Dedifferentiated amniotic fluid mesenchymal stem cell (primary cell): Measurements from ENCODE around the gene BCL11B.

Experiments
- DNase-seq: peaks from one replicate; pipeline ENCODE4 v3.0.0-alpha.2; 2016; ENCODE audit errors: extremely low spot score

Gene BCL11B

DNA sequence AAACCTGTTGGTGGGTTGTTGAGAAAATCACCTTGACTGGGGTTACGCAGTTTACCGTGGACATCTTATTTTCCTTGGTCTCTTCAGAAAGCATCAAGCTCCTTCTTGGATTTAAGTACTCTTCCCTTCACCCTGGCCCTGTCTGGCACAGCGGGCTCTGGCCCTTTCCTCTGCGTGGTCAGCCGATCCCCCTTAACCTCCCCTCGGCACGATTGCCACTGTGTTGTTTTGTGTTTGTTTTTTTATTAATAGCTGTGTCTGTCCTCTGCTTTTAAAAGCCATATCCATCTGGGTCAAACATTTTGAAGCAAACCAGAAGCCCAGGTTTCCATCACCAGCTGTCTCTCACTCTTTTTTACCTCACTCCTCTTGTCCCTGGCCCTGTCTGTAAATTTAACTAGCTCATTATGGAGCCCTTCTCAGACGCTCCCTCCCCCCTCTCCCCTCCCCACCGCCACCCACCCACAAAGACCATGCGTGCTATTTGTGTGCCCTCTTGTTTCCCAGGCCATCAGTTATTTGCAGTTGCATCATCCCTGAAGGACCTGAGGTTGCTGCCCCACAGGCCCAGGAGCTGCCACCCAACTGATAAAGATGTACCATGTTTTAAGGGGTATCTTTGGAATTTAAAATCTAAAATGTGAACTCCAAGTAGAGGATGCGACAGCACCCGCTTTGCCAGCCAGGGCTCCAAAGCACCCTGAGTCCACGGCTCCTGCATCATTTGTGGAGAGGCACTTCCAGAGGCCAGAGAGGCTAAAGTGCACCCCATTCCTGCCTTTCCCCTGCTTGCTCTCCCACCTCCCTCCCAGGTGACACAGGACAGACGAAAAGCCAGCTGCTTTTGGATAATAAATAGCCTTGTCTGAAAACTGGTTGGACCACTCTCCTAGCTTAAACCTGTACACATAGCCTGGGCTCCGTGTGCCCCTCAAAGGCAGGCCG, 3.9 kb downstream of the BCL11B start:
- no peak for DNase-seq

DNA sequence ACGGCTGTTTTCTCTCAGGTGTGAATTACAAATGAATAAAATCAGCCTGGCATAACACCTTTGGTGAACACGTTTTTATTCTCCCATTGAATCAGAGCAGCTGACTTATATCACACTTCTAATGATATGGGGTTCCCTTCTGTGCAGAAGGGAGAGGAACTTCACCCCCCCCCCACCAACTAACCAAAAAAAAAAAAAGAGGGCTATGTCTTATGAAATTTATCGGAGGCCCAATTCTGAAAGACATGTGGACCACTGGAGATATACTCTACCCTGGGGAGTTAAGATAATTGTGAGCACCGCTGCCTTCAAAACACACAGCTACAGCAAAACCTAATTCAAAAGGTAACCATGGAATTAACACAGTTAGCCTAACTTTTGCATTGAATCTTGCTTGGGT, 4.6 kb downstream of the BCL11B start:
- no peak for DNase-seq

DNA sequence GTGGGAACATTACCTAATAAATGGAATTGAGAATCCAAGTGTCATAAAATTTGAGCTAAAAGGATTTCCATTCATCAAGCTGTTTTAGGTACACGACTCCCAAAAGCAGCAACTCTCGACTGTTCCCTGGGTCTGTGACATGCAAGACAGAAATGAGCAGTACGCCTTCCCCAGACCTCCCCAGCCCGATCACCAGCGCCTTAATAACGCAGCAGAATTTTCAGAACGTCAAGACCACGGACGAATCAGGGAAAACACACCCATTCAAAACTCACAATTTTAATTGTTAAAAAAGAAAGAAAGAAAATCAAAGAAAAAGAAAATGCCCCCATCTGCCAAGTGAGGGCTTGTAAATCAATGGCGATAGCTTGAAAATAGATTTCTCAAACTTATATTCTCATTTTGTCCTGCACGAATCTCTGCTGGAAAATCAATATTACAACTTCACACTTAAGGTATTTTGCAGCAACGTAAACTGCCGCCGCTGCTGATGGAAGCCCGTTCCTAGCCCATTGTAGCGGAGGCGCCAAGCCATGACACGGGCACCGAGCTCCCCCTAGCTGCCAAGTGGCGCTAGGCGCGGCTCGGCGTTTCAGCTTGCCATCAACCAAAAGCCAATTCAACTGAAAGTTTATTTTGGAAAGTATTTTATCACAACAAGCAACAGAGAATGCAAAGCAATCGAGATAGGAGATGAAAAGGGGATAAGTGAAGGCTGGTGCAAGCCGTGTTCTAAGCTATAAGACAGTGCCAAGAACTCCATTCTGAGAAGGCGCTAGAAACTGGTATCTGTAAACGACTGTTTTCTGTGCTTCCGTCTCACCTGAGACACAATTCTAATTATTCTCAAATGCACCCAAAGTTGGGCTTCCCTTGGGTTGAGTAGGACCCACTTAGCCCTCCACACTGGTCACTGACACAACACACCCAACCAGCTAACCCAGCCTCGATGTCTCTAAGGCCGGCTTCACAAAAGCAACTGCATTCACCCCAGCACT, 5.5 kb downstream of the BCL11B start:
- DNase-seq, result peak; percentile 57

DNA sequence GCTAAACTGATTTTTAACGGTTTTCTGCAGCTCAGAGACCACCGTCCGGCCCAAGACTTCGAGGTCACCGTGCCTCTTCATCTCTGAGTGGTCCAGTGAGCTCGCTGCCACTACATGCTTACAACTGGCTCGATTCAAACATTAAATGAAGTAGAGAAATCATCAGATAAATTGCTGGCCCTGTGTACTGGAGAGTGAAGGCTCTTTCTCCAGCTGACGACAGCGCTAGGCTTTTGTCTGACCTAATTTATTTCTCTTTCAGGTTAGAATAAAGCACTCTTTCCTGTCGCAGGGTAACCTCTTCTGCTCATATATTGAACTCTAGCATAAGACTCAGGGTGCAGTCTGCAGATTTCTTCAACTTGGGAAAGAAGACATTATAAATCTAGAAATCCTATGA, 6.4 kb downstream of the BCL11B start:
- DNase-seq, result no peak

DNA sequence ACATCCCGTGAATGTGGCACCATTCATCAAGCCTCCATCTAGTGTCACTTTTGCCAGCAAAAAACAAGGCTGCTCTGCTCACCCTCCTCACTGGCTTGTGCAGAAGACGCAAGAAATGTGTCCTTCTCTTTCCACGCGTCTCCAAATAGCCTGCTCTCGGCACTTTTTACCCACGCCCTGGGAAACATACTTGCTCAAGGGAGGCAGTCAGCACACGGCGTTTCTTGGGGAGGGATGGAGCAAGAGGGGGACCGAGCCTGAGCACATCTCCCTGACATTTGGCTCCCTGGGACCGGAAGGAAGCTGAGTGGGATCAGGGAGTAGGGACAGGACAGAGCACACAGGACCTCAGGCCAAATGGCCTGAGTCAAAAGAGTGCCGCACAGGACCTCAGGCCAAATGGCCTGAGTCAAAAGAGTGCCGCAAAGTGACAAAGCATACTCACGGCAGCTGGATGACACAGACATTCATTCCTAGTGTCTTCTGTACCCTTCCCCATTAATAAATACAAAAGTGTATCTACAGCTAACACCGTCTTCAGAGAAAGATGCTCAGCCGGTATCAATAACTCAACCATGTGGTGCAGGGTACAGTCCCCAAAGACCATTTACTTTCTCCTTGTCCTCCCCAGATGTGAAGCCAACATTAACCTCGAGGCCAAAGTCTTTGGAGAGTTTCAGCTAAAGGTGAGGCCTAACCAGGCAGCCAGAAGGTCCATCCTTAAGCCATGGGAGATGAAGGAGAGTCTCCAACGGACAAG, 7.1 kb downstream of the BCL11B start:
- no peak for DNase-seq

DNA sequence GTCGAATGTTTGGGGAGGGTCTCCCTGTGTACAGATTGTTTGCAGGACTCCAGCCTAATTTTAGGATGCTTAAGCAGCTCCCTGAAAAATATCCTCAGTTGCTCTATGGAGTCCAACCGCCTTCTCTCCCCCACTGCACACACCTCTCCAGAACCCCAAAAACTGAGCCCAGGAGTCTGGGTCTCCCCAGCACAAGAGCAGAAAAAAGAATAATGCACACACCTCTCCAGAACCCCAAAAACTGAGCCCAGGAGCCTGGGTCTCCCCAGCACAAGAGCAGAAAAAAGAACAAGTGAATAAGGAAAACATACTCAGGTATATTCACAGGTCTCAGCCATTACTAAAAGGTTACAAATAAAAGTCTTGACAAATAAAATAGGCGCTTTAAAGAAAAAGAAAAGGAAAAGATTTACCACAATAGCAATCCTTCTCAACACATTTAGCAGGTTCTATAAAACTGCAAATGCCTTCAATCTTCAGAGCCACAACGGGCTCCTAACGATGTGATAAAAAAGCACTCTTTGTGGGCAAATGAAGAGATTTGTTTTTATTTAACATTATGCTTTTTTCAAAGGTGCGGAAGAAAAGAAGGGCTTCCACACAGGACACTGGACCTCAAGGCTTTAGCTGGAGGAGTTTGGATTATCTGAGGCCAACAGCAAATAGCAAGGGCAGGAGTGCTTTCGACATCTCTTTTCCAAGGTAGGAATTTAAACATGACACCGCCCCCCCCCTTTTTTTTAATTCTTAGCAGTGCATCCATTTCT, 8.2 kb downstream of the BCL11B start:
- DNase-seq, result no peak

DNA sequence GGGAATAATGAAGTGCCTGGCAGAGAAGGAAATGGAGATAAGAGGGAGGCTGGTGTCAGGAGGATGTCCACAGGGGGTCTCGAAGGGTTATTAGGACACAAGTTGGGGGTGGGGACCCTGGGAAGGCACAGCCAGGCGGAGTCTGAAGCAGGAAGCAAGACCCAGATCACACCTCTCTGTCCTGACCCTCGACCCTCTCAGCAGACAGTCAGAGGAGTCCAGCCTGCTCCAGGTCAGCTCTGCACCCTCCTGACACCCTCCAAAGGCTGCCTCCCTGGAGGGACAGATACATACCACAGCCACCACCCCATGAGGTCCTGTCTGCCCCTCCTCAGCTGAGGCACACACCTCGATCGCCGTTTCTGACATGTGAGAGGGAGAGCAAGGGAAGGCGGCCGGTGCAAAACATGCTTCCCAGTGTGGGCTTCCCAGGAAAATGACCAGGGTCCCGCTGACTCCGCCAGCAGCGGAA, 9.0 kb downstream of the BCL11B start:
- DNase-seq, result no peak

DNA sequence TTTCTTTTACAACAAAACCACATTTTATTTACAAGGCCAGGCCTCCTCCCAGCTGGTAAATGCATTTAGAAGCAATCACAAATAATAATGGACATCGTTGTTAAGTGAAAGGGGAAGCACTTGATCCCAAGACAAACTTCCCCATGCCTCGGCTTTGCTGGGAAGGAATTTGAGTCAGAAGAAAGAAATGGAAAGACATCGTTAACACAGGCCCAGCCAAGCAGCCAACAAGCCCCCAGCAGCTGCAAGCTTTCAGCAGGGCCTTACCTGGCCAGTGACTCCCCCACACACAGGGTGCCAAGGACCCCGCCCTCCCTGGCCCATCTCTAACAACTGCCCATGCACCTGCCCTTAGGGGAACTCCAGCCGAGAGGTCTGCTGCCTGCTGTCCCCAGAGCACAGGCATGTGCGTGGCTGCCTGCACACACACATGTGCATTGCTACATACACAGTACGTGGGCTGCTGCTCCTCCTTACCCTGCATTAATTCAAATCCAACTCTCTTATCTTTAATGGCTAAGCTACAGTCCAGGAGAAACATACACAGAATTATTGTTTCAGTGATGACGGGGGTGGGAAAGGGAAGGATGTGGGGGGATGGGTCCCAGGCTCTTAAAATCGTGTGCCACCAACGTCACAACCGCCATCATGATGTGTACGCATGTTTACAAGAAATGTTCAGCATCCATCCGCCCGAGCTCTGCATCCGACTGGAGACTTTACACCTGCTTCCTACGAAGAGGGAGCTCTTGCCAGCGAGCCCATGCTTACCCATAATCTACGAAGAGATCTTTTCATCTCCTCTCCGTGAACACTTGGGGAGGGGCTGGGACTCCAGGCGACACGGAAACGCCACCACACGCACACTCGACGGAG, 9.8 kb downstream of the BCL11B start:
- DNase-seq, result no peak

DNA sequence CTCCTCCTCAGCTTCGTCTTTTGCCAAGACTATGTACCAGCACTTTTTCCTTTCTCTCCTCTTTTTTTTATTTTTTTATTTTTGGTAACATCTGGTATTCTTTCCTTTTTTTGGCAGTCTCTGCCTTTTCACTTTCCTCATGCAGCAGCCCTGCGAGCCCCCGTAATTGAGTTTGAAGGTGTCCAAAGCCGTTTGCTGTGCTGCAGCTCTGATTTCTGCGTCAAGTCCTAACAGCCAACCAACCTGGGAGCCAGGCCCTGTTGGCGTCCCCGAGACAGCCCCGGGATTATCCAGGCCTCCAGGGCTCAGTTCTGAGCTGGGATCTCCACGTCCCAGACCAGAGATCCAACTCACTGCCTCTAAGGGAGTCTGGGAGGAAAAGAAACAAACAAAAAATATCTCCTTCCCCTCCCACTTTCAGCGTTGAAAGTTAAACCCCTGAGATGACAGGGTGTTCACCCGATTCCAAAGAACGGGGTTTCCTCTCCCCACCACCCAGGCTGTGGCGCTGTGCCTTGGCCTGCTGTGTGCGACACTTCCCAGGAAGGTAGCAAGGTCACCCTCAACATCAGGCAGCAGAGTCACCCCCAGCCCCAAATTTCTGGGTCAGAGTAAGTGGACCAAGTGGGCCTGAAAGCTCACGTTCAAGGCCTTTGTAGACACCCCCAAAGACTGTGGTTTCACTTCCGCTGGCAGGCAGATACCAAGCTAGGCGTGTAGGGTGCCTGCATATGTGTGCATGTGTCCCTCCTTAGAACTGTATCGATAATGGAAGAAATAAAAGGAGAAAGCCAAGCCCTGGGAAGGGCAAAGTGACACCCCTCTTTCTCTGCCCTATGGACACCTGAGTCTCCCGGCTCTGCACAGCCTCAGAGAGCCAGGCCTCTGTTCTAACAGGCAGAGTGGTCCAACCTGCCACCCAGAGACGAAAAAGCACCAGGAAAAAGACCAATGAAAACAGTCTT, 11.1 kb downstream of the BCL11B start:
- DNase-seq, result no peak

DNA sequence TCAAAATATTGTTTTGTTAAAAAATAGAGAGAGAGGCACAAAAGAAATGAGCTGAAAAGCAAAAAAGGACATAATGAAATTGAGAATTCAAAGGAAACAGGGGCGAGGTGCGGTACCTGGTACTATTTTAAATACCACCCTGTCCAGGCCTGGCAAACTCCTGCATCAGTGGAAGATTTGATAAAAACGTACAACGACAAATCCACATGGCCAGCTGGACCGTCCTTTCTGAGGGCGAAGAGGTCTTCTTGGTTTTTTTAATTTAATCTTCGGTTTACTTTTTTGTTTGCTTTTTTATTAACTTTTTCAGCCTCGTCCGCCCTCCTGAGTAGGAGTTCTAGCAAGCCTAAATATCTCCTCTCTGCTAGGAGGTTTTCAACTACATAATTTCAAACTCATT, 11.9 kb downstream of the BCL11B start:
- no peak for DNase-seq

DNA sequence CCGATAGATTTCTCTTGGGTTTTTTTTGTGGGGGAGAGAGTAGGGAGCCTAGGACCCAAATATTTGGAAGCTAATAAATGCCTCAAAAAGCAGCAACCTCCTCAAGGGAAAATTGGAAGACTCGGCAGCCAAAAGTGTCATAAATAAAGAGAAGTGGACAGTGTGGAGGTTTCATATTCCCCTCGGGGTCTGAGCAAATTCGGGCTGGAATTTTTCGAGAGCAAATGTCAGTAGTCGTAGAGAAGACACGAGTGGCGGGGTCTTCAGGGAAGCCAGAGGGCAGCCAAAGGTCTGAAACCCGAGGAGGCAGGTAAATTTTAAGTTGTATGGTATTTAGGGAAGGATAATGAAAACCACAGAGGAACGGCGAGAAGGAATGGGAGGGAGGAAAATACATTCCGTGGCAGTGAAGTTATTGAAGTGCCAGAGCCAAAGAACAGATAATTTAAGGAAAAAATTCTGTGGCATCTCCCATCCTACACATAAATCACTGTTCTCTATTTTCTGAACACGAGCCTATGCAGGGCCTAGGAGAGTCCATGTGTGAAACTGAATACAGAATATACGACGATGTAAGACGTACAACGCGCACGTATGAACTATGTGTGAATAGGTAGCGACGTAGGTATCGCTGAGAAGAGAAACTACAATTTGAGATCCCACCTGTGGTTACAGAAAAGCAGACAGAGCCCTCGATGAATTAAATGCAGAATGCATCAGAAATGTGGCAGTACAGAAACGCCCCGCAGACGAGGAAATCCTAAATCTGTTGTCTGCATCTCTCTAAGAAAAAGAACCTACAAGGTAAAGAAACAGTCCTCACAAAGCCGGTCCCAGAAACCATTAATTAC, 12.9 kb downstream of the BCL11B start:
- no peak for DNase-seq

DNA sequence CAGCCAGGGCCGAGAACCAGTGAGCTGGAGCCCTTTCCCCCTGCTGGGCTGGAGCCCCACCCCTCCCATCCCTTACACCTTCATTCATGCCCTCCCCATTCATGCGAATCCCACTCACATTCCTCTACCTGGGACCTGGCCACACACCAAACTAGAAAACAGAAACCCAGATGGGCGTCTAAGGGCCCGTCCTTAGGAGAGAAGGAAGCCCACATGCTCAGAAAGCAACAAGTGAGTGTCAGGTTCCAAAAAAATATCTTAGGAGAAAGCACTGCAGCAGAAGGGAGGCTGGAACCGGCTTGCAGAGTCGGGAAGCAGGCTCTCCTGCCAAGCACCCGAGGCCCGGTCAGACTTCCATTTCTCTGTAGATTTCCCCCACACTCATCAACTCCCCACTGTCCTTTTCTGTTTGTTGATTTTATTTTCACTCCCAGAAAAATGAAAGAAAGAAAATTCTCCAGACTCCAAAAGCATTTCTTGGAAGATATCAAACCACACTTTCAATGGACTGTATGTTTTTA, 13.6 kb downstream of the BCL11B start:
- DNase-seq, result no peak

DNA sequence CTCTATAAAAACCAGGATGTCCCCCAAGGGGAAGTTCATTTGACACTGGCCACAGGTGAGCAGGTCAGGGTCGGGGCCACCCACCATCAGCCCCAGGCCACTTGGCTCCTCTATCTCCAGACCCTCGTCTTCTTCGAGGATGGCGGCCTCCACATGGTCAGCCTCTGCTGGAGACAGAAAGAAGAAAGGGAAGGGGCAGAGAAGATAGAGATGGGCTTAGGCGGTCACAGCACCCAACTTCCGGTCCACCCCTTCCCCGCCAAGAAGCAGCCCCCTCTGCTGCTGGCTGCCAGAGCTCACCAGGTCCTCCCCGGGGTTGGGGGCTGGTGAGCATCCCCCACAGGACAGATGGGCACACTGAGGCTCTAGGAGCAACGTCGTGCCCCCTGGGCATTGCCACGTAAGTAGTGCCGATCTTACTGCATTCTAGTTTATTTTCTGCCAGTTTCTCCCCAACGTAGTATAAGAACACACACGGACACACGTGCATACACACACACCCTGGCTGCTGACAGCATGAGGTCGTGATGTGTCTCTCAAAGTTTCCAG, 14.2 kb downstream of the BCL11B start:
- DNase-seq, result no peak

DNA sequence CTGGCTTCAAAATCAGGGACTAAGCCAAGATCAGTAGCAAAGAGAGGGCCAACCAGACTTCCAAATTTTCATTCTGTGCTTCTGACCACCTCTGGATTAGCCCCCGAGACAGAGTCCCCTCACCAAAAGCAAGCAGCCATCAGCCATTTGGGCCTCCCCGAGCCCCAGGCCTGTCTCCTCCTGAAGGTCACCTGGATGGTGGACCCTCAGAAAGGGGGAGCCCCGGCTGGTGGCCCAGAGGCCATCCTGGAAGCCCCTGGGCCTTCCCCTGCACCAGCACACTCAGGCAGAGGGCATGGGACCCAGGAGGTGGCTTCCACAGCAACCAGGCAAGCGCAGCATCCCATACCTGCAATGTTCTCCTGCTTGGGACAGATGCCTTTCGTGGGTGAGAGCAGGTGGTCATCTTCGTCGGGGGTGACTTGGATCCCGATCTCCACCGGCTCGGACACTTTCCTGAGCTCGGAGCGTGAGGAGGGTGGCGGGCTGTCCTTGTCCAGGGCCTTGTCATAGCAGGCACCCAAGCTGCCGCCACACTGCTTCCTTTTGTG, 14.8 kb downstream of the BCL11B start:
- DNase-seq, result no peak

DNA sequence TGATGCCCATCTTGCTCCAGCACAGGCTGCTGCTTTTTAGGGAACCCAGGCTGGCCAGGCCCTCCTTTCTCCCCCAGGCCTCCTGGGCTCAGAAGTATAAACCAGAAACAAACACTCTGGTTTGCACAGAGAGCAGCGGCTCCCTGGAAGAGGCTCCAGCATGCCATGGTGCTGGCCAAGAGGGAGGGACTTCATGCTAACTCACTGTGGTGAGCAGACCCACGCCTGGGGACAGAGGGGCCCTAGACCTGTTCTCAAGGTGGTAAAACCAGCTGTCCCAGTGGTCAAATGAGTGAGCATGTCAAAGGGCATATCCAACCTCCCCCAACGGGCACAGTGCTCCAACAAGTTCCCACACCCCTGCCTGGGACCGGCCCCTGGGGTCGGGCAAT, 15.5 kb downstream of the BCL11B start:
- no peak for DNase-seq

DNA sequence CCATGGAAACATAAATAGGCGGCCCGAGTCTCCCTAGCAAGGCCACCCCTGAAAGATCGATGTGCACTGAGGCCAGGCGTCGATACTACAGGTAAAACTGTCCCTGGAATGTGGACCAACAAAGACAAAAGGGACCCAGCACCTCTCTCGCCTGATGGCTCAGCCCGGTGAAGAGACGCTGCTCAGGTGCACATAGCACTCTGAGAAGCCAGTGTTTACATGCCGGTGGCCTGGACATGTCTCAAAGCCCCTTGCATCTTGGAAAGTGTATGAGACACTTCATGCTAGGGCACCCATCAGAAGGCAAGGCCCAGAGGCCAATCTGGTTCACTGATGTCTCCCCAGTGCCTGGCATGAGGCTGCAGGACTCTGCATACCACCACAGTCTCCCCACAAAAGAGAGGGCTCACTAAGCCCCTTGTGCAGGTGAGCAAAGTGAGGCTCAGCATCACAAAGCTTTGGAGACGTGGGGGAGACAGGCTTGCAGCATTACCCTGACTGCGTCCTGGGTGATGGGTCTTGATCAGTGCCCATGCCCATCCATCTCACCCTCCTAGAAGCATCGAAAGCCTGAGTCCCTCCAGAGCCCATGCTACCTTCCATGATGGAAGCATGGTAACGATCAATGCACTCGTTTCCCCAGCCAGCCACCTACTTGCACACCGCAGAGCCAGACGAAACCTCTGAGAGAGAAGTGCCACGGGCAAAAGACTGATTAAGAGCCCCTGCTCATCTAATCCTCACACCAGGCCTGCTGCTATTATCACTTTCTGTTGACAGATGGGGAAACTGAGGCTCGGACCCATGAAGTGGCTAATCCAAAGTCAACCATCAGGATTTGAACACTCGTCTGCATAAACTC, 16.1 kb downstream of the BCL11B start:
- DNase-seq, result no peak
